Measurements from ENCODE around the gene RIC8B.
A peak's percentile ranks its signal among the peaks of the same experiment; 100 is the strongest.

Gene RIC8B, protein sequence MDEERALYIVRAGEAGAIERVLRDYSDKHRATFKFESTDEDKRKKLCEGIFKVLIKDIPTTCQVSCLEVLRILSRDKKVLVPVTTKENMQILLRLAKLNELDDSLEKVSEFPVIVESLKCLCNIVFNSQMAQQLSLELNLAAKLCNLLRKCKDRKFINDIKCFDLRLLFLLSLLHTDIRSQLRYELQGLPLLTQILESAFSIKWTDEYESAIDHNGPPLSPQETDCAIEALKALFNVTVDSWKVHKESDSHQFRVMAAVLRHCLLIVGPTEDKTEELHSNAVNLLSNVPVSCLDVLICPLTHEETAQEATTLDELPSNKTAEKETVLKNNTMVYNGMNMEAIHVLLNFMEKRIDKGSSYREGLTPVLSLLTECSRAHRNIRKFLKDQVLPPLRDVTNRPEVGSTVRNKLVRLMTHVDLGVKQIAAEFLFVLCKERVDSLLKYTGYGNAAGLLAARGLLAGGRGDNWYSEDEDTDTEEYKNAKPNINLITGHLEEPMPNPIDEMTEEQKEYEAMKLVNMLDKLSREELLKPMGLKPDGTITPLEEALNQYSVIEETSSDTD

DNA sequence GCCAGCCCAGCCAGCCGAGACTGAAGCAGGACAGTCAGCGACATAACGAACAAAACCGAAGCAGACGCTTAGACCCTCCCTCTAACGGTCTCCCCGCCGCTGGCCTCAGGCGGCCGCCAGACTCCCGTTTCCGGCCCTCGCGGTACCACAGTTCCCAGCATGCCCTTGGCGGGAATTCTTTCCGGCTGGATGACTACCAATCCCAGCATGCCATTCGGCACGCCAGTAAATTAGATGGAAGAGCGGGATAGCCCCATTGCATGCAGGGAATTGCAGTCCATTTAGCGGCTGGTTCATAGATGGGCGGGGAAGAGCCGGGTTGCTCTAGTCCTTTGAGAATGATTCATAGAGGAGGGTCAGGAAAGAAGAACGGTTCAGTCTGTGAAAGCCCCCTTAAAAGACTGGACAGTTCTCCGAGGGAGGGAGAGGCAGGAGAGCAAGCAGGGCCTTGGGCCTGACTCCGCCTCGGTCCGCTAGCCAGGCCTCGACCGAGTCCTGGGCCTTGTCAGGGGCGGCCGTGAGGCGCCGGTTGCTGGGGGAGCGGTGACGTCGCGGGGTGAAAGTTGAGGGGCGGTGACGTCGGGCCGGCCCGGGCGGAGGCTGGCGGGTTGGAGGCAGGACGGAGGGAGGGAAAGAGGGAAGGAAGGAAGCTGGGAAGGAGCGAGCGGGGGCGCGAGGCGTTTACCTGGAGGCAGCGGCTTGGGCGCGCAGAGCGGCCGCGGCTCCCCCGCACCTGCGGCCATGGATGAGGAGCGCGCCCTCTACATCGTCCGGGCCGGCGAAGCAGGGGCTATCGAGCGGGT is at the start of gene RIC8B:
TSS of gene RIC8B (plus strand) at position 678 of the 803 bp plus-strand sequence. CDS start at position 742, 64 bp downstream.
- DNase-seq (ENCODE audit: extremely low read depth in 1 of 2, low read depth in 1 of 2) = peak; percentile 73 to 85

DNA sequence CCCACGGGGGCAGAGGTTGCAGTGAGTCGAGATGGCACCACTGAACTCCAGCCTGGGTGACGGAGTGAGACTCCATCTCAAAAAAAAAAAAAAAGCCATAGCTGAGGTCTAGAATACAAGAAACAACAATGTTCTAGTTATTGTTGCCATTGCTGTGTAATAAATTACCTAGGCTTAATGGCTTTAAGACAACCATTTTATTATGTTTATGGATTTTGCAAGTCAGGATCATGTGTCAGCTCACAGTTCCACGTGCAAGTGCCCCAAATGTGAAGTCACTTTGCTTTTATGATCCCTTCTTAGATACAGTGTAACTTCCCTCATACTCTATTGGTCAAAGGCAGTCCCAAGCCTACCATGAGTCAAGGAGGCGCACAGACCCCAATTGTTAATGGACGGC is 49.5 kb upstream of the RIC8B start:
- no peak for DNase-seq (ENCODE audit: extremely low read depth in 1 of 2, low read depth in 1 of 2)

DNA sequence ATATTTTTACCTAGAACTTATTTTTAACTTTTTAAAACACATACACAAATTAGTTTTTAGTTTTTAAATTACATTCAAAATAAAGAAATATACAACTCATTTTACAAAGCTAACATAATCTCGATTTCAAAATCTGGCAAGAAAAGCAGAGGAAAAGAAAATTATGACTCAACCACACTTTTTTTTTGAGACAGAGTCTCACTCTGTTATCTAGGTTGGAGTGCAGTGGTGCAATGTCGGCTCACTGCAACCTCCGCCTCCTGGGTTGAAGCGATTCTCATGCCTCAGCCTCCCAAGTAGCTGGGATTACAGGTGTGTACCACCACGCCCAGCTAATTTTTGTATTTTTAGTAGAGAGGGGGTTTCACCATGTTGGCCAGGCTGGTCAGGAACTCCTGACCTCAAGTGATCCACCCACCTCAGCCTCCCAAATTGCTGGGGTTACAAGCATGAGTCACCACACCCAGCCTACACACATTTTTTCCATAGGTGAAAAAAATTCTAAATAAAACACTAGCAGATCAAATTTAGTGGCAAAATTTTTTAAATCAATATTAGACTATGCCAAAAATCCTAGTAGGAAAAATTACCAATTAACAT is 47.8 kb upstream of the RIC8B start:
- DNase-seq (ENCODE audit: extremely low read depth in 1 of 2, low read depth in 1 of 2) = peak in 1 of 2 donors; percentile 8

DNA sequence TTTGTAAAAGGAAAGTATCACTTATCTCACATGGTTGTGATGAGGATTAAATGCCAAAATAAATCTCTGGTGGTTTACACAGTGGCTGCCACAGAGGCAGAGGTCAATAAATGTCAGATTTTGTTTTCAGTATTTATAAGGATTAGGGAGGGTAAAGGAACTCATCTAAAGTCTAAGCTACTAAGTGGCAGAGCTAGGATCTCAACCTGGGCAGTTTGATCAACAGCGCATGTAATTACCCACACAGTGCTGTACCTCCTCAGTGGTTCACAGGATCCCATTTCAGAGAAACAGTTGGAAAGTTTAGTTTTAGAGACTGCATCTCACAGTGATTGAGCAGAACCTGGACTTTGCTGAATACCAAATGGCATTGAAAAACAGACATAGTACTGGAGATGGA is 44.9 kb upstream of the RIC8B start:
- no peak for DNase-seq (ENCODE audit: extremely low read depth in 1 of 2, low read depth in 1 of 2)

DNA sequence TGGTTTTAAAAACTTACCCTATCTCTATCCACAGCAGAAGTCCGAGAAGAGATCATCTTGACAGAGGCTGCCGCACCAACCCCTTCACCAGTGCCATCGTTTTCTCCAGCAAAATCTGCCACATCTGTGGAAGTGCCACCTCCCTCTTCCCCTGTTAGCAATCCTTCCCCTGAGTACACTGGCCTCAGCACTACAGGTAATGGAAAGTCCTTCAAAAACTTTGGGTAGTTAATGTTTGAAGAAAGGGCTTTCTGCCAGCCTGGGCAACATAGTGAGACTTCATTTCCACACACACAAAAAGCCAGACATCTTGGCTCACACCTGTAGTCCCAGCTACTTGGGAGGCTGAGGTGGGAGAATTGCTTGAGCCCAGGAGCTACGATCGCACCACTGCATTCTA is 41.6 kb upstream of the RIC8B start:
- DNase-seq (ENCODE audit: extremely low read depth in 1 of 2, low read depth in 1 of 2) = no peak

DNA sequence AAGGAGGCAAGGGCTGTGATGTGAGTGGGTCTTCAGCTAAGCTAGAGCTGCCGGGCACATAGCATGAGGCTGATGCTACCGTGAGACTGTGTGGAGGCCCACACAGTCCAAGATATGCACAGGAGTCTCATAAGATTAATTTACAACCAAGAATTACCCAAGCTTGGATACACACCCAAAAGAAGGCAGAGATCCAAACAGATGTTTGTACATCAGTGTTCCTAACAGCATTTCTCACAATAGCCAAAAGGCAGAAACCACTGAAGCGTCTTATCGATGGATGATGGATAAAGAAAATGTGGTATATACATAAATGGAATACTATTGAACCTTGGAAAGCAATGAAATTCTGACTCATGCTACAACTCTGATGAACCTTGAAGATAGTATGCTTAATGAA is 40.8 kb upstream of the RIC8B start:
- DNase-seq (ENCODE audit: extremely low read depth in 1 of 2, low read depth in 1 of 2) = no peak

DNA sequence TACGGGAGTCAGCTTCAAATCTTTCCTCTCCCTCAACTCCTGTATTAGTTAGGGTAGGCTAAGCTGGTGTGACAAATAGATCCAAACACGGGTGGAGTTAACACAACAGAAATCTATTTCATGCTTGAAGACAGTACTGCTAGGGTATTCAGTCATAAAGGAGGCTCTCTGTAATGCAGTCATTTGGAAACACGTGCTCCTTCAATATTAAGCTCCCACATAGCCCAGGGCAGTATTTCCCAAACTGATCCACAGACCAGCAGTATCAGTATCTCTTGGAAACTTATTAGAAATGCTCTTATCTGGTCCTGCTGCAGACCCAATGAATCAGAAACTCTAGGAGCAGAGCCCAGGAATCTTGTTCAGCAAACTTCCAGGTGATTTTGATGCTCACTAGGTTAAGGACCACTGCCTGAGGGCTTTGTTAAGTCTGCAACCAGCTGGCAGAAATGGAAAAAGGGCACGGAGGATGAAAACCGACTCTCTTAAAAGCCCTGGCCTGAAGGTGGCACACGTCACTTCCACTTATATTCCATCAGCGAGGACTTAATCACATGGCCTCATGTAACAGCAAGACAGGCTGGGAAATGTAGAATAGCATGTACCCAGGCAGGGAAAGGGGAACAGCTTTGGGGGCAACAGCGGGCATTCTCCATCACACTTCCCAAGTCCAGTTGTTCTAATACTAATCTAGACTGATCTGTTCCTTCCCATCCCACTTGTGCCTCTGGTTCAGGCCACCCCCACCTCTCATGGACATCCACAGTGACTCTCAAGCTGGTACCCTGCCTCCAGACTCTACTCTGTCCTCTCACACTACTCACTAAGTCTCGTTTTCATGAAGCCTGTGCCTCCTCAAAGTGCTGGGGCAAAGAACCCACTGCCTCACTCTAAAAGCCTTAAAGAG is 38.2 kb upstream of the RIC8B start:
- no peak for DNase-seq (ENCODE audit: extremely low read depth in 1 of 2, low read depth in 1 of 2)

DNA sequence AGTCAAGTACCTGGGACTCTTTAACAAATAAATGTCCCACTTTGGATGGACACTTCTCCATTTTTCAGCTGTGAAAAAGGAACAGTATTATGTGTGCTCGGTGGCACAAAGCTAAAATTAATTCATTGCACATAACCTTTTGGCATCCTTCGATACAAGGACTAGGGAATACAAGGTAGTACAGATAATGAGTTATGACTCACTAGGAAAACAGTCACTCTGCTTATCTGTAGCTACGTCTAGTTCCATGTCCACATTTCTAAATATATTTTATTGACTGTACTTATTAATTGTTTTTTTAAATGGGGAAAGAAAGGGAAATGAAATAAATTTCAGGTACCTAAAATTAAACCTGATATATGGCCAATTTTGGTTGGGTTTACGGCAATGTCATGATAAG is 35.2 kb upstream of the RIC8B start:
- no peak for DNase-seq (ENCODE audit: extremely low read depth in 1 of 2, low read depth in 1 of 2)

DNA sequence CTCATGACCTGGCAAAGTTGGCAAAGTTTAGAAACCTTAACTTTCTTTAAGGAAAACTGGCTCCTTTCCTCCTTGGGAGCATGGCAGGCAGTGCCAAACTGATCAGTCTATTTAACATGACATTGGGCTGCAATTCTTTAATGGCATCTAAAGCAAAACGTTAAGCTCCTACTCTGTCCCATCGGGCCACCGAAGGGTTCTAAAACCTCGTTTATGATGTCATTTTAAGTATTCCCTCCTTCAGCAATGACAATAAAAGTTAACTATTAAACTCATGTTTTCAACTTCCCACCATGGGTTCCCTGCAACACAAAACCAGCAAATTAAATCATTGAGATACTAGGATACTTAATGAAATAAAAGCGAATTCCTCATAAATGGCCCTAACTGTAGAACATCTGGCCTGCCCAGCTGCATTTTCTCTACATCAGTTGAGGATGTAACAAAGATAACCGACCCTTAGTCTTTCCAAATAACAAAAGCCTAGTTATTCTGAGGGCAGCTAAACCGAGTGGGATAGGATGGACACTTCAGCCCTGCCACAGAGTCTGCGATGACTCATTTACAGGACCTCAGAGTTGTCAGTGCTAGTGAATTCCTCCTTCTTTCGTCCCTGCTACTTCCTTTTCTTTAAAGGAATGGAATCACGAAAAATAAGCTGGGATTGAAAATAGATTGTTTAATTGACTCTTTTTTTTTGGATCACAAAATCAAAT is 34.5 kb upstream of the RIC8B start:
- no peak for DNase-seq (ENCODE audit: extremely low read depth in 1 of 2, low read depth in 1 of 2)

DNA sequence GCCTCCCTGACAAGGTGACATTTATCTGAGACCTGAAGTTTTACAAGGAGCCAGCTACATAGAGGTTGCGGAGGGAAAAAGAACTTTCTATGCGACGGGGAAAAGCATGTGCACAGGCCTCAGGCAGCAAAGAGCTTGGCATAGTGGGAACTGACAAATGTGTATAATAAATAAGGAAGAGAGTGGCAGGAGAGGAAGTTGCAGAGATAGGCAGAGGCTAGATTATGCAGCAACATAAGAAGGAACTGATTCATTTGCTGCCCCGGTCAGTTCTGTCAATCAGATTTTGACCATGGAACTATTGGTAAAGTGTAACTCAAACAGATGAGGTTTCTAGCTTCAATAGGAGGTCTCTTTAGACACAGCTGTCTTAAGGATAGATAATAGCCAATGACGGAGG is 33.7 kb upstream of the RIC8B start:
- no peak for DNase-seq (ENCODE audit: extremely low read depth in 1 of 2, low read depth in 1 of 2)

DNA sequence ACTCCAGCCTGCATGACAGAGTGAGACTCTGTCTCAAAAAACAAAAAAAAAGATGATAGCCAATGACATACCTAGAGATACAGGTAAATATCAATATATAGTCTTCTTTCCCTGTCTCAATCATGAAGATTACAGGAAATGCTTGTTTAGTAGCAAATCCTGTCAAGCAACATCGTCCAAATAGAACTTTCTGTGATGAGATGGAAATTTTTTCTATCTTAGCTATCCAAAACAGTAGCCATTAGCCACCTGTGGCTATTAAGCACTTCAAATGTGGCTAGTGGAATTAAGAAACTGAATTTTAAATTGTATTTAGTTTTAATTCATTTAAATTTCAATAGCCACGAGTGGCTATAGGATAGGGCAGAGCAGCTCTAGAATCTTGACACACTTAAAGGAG is 33.2 kb upstream of the RIC8B start:
- DNase-seq (ENCODE audit: extremely low read depth in 1 of 2, low read depth in 1 of 2) = no peak

DNA sequence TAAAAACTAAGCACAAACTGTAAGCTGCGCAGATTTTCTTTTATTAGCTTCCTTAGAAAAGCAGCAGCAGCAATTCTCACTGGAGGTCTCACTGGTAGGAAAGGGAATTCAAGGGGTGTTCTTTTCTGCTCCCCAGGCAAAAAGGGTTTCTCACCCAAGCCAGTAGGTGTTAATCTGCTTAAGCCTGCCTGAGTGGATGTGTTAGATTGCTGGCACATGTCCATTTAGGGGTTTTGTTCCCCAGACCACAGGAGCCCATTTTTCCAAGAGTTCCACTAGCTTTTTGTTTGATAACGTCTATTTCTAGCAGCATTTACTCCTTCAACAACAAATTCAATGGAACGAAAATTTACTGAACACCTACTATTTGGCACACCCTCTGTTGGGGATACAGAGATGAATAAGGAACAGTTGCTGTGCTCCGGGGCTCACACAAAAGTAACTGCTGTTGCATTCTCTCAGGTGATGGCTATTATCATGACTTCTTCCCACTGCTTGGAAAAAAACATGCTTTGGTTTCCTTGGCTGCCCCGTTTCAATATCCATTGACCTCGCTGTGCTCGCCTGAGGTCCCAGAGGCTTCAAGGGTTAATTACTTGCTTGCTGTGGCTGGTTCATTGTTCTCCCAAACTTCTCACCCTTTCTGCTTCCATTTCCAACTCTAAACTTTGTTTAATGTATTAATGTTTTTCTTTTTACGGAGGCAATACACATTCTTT is 31.1 kb upstream of the RIC8B start:
- no peak for DNase-seq (ENCODE audit: extremely low read depth in 1 of 2, low read depth in 1 of 2)

DNA sequence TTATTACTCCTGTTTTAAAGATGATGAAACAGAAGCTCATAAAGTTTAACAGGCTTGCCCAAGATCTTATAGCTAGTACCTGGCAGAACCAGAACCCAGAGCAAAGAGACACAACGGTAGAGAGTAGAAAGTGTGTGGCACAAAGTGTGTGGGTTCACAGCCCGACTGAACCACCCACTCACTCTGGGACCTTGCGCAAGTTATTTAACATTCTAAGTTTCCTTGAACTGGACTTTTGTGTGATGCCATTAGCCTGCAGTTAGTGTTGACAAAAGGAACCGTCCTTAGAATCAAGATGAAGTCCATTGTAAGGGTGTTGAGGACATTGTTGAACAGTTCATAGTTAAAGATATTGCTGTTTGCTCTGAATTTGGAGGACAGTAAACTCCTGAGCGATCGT is 29.9 kb upstream of the RIC8B start:
- no peak for DNase-seq (ENCODE audit: extremely low read depth in 1 of 2, low read depth in 1 of 2)

DNA sequence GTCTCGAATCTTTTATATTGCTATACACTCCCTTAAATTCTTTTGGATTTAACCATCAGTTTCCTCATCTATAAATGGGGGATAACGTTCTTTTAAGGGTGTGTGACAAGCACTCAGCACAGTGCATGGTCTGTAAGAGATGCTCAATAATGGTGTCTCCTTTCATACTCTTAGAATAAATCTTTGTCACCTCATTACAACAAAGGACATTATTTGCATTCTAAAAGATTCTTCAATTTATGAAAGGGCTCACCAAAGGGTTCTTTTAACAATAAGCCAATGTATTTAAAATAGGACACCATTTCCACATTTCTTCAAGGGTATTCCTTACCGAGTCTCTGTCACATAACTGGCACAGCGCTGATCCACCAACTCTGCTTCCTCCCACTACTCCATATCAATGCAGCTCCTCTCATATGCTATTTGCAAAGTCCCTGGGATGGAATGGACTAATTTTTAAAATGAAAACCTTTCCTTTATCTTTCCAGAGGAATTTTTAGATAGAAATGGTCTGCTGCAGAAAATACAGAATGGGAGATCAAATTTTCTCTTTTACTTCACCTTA is 29.2 kb upstream of the RIC8B start:
- no peak for DNase-seq (ENCODE audit: extremely low read depth in 1 of 2, low read depth in 1 of 2)

DNA sequence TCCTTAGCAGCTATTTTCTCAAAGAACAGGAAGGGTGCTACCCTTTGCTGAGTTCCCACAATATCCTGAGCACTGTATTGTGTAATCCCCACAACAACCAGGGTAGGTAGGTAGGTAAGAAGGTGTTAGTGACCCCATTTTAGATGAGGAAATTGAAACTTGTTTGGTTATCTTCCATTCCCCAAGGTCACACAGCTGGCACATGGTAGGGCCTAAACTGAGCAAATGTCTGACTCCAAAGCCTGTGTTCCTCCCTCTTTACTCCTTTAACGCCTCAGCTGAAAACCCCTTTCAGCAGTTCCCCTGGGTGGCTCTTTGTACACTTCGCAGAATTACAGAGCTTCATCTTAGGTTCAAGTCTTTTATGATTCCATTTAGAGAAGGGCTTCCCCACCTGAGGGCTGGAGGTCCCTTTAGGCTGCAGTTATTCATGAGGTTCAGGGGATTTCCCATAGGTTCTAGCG is 26.5 kb upstream of the RIC8B start:
- no peak for DNase-seq (ENCODE audit: extremely low read depth in 1 of 2, low read depth in 1 of 2)

DNA sequence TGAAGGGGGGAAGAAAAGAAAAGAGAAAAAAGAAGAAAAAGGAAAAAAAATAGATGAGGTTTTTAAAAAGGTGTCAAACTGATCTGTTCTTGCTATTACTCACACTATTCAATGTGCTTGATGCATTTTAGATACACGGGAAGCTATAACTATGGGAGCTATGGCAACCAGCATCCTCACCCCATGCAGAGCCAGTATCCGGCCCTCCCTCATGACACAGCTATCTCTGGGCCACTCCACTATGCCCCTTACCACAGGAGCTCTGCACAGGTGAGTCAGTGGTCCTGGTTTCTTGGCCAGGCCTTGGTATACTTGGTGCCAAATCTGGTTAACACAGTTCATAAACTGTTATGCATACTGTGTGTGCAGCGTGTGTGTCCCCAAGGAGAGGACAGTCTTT is 24.0 kb upstream of the RIC8B start:
- DNase-seq (ENCODE audit: extremely low read depth in 1 of 2, low read depth in 1 of 2) = no peak

DNA sequence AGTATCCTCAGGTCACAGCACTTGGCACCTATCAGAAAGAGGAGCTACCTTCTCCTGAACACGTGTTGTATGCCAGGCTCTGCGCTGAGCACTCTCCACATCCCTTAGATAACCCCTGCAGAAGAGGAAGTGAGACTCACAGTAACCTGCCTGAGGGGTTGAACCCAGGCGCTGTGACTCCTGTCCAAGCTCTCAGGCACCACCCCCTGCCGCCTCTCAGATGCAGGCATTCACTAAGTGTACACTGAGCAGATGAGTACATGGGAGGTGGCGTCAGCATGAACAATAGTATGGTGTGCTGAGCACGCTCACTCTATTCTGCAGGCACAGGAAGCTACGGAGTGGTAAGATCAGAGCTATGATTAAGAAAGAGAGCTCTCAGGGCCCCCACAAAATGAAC is 21.0 kb upstream of the RIC8B start:
- peak; percentile 21 to 78 for DNase-seq (ENCODE audit: extremely low read depth in 1 of 2, low read depth in 1 of 2)

DNA sequence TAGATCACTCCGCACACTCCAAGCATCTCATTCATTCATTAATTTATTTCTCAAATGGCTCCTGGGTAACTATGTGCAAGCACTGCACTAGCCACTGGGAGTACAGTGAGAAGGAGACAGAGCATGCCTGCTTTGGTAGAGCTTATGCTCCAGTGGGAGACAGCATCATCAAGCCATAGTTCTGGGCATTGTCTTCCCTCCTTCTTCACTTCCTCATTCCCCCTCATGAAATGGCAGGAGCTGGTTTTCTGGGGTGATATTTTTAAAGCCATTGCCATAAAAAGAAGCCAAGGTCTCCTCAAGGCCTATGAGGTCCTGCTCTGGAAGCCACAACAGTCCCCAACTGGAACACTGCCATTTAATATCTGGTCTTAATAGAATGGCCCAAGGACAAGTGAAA is 20.2 kb upstream of the RIC8B start:
- no peak for DNase-seq (ENCODE audit: extremely low read depth in 1 of 2, low read depth in 1 of 2)

Data from stimulated activated CD8-positive, alpha-beta memory T cell treated with anti-CD3 and anti-CD28 coated beads, Interleukin-7, amount 100 ng/mL, for 48 hours (primary cell).